Activated naive CD4-positive, alpha-beta T cell treated with anti-CD3 and anti-CD28 coated beads, Interleukin-2, amount 50 U/mL, for 24 hours (primary cell): ENCODE measurements around the gene ABCC4.

ENCODE experiments used
- H3K27ac Mint-ChIP-seq: one replicate; pipeline ENCODE4 v1.8.0; 2021; ENCODE audit warnings: mild to moderate bottlenecking, mixed read lengths
- H3K27me3 Mint-ChIP-seq: one replicate; pipeline ENCODE4 v1.8.0; 2021; ENCODE audit warnings: mixed read lengths
- H3K36me3 Mint-ChIP-seq: one replicate; pipeline ENCODE4 v1.8.0; 2021; ENCODE audit warnings: mixed read lengths
- H3K4me1 Mint-ChIP-seq: one replicate; pipeline ENCODE4 v1.8.0; 2021; ENCODE audit warnings: mixed read lengths
- H3K4me3 Mint-ChIP-seq: one replicate; pipeline ENCODE4 v1.8.0; 2021; ENCODE audit warnings: mild to moderate bottlenecking, mixed read lengths
- H3K9me3 Mint-ChIP-seq: one replicate; pipeline ENCODE4 v1.8.0; 2021; ENCODE audit warnings: mixed read lengths

The ABCC4 gene

GRCh38 chr13:95255072-95255732, 46.0 kb downstream of the ABCC4 start:
- Mint-ChIP-seq H3K27ac (no peak overlapping the region), H3K9me3 (no peaks in the 10 kb centered on the region), H3K4me1 (peaks cover 2% of the 10 kb centered on the region), H3K36me3 (peaks cover 11% of the 10 kb centered on the region), H3K27me3 (no peaks in the 10 kb centered on the region), H3K4me3 (no peak overlapping the region)

DNA sequence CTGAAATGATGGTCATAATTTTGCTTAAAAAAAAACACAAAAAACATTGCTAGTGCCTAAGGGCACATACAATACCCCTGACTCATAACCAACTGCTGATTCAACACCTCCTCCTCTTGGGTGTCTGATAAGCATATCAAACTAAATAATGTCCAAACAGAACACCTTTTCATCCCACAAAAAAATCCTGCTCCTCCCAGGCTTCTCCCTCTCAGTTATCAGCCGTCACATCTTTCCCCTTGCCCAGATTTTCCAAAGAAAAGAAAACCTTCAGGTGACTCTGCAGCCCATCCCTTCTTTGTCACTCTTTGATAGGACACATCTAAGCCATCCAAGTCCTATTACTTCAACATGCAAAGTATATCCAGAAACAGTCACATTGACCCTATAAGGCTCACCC, 46.9 kb downstream of the ABCC4 start:
- Mint-ChIP-seq H3K9me3 (no peaks in the 10 kb centered on the region), H3K4me3 (no peak overlapping the region), H3K36me3 (peaks cover 10% of the 10 kb centered on the region), H3K27ac (no peak overlapping the region), H3K4me1 (peaks cover 4% of the 10 kb centered on the region), H3K27me3 (no peaks in the 10 kb centered on the region)

GRCh38 chr13:95253033-95253432, 48.2 kb downstream of the ABCC4 start:
- peaks cover 4% of the 10 kb centered on the region for H3K4me1 Mint-ChIP-seq

DNA sequence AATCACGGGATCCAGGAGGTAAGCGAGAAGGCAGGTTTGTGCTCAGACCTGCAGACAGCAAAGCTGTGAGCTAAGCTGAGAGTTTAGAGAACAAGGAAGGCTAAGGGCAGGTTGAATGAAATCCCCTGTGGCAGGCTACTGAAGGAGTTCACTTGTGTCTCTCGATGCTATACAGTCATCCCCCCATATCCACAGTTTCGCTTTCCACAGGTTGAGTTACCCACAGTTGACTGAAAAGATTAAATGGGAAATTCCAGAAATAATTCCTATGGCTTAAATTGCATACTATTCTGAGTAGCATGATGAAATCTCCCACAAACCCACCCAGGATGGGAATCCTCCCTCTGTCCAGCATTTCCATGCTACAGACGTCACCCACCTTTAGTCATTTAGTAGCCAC, 49.6 kb downstream of the ABCC4 start:
- Mint-ChIP-seq H3K9me3 (no peaks in the 10 kb centered on the region), H3K27ac (no peak overlapping the region), H3K36me3 (peaks cover 10% of the 10 kb centered on the region), H3K27me3 (no peaks in the 10 kb centered on the region), H3K4me1 (peaks cover 4% of the 10 kb centered on the region), H3K4me3 (no peak overlapping the region)

More at GRCh38 chr13:95253033-95253432, 48.2 kb downstream of the ABCC4 start:
- H3K27ac Mint-ChIP-seq: no peak overlapping the region
- H3K36me3 Mint-ChIP-seq: peaks cover 5% of the 10 kb centered on the region
- H3K9me3 Mint-ChIP-seq: no peaks in the 10 kb centered on the region
- H3K27me3 Mint-ChIP-seq: no peaks in the 10 kb centered on the region
- no peak overlapping the region for H3K4me3 Mint-ChIP-seq

DNA sequence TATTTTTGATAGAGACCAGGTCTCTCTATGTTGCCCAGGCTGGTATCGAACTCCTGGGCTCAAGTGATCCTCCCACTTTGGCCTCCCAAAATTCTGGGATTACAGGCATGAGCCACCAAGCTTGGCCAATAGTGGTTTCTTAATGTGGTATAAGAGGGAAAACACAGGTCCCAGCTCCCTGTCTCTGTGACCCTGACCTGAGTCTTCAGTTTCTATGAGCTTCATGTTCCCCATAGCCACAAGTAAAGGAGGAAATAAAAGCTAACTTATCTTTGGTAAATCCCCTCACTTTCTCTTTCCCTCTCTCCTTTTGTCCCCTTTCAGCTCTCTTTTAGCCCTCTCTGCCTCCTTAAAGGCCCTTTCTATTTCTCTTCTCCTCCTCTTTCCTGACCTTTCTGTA, 50.3 kb downstream of the ABCC4 start:
- Mint-ChIP-seq H3K9me3 (no peaks in the 10 kb centered on the region), H3K27me3 (no peaks in the 10 kb centered on the region), H3K27ac (no peak overlapping the region), H3K36me3 (peaks cover 11% of the 10 kb centered on the region), H3K4me1 (peaks cover 4% of the 10 kb centered on the region), H3K4me3 (no peak overlapping the region)

DNA sequence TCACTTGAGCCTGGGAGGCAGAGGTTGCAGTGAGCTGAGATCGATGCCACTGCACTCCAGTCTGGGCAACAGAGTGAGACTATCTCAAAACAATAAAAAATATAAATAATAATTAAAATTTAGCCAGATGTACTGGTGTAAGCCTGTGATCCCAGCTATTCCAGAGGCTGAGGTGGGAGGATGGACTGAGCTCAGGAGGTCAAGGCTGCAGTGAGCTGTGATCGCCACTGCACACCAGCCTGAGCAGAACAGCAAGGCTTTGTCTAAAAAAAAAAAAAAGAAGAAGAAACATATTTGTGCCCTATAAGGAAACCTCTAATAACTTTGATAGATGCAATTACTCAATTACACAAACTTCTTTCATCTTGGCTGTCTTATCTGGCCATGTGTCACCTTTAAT, 52.3 kb downstream of the ABCC4 start:
- H3K4me1 Mint-ChIP-seq: peaks cover 9% of the 10 kb centered on the region
- no peaks in the 10 kb centered on the region for H3K9me3 Mint-ChIP-seq
- H3K27me3 Mint-ChIP-seq: no peaks in the 10 kb centered on the region
- H3K27ac Mint-ChIP-seq: no peak overlapping the region
- H3K36me3 Mint-ChIP-seq: peaks cover 11% of the 10 kb centered on the region
- no peak overlapping the region for H3K4me3 Mint-ChIP-seq

DNA sequence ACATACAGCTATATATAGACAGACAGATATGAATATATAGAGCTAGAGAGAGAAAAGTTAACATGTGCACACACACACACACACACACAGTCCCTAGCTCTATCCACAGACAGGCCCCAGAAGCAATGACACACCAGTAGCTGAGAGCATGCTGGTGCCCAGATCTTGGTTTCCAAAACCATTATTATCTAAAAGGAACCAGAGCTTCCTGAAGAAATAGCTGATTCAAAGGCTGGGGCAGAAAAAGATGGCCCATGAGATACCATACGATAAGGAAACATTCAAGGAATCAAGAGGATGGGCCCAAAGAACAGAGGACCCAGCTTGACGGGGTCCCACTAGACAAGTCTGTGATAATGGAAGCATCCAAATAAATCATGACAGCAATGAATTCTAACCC, 53.4 kb downstream of the ABCC4 start:
- H3K36me3 Mint-ChIP-seq: peaks cover 11% of the 10 kb centered on the region
- H3K4me3 Mint-ChIP-seq: no peak overlapping the region
- no peaks in the 10 kb centered on the region for H3K9me3 Mint-ChIP-seq
- H3K27me3 Mint-ChIP-seq: no peaks in the 10 kb centered on the region
- peaks cover 9% of the 10 kb centered on the region for H3K4me1 Mint-ChIP-seq
- H3K27ac Mint-ChIP-seq: no peak overlapping the region

DNA sequence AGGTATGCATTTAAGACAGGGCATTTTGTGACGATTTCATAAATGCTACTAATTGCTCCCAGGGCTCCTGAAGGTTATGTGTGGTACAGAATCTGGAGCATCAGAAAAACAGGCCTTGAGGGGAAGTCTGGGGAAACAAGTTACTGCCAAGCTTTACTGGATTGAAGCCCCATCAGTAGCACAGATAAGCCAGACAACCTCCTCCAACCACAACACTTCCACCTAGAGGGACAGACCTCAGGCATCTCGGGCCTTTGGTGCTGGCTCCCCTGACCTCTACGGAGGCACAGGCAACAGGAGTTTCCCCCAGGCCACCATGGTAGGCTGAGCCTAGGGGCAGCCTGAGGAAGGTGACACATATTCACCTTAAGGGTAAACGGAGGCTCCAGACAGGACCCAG, 54.1 kb downstream of the ABCC4 start:
- peaks cover 9% of the 10 kb centered on the region for H3K4me1 Mint-ChIP-seq
- H3K27me3 Mint-ChIP-seq: no peaks in the 10 kb centered on the region
- no peaks in the 10 kb centered on the region for H3K9me3 Mint-ChIP-seq
- peaks cover 11% of the 10 kb centered on the region for H3K36me3 Mint-ChIP-seq
- H3K4me3 Mint-ChIP-seq: no peak overlapping the region
- no peak overlapping the region for H3K27ac Mint-ChIP-seq

DNA sequence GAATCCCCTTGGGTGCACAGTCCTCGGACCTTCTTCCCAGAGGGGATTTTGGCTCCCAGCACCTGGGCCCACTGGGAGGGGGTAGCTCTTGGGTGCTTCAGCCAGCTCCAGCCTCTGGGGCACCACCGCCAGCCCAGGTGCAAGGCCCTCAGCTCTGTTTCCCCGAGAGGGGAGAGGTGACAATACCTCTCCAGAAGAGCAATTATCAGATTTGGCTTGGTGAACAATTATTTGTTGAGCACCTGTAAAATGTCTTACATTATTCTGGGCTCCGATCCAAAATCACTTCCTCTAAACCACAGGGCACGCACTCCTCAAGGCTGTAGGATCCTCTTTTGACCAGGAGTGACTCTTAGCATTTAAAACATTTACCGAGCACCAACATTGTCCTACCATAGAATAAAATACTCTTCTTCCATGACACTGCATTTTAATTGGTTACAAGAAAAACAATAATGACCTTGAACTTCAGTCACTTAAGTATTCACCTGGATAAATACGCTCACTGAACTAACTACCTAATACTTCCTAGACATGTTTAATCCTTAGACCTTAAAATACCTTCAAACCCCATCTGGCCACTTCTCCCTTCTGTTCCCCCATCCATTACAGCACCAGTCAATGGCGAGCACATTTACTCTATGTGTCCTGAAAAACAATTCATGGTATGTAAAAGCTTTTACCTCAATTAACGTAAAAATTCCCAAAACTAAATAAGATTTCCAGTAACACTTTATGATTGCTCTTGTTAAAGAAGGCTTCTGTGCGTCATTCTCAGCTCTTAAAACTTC, 54.8 kb downstream of the ABCC4 start:
- no peak overlapping the region for H3K27ac Mint-ChIP-seq
- peaks cover 14% of the 10 kb centered on the region for H3K36me3 Mint-ChIP-seq
- H3K4me1 Mint-ChIP-seq: peaks cover 9% of the 10 kb centered on the region
- no peaks in the 10 kb centered on the region for H3K9me3 Mint-ChIP-seq
- no peak overlapping the region for H3K4me3 Mint-ChIP-seq
- no peaks in the 10 kb centered on the region for H3K27me3 Mint-ChIP-seq

GRCh38 chr13:95245071-95245470, 56.2 kb downstream of the ABCC4 start:
- Mint-ChIP-seq H3K36me3 (peaks cover 17% of the 10 kb centered on the region), H3K27me3 (no peaks in the 10 kb centered on the region), H3K27ac (no peak overlapping the region), H3K9me3 (no peaks in the 10 kb centered on the region), H3K4me1 (peaks cover 6% of the 10 kb centered on the region), H3K4me3 (no peak overlapping the region)

GRCh38 chr13:95243207-95243606, 58.0 kb downstream of the ABCC4 start:
- peaks cover 5% of the 10 kb centered on the region for H3K4me1 Mint-ChIP-seq
- H3K27ac Mint-ChIP-seq: no peak overlapping the region
- H3K4me3 Mint-ChIP-seq: no peak overlapping the region
- H3K27me3 Mint-ChIP-seq: no peaks in the 10 kb centered on the region
- H3K36me3 Mint-ChIP-seq: peaks cover 16% of the 10 kb centered on the region
- H3K9me3 Mint-ChIP-seq: no peaks in the 10 kb centered on the region

DNA sequence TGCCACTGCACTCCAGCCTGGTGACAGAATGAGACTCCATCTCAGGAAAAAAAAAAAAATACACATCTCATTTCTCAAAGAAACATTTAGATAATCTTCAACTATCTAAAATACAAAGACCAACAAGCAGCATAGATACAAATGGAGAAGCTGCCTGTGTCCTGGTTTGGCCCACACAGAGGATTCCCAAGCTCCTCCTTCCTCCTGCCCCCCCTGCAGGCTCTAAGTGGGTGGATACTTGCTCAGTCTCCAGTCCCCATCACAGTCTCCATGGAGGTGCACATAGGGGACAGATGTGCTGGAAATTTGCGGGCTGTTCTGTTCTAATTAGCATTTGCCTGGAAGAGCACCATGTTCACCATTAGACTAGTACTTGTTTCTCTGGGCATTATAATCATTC, 59.9 kb downstream of the ABCC4 start:
- Mint-ChIP-seq H3K9me3 (no peaks in the 10 kb centered on the region), H3K4me1 (peaks cover 9% of the 10 kb centered on the region), H3K27me3 (no peaks in the 10 kb centered on the region), H3K36me3 (peaks cover 12% of the 10 kb centered on the region), H3K27ac (no peak overlapping the region), H3K4me3 (no peak overlapping the region)

GRCh38 chr13:95239283-95239682, 62.0 kb downstream of the ABCC4 start:
- no peaks in the 10 kb centered on the region for H3K9me3 Mint-ChIP-seq
- no peak overlapping the region for H3K27ac Mint-ChIP-seq
- peaks cover 16% of the 10 kb centered on the region for H3K36me3 Mint-ChIP-seq
- H3K4me3 Mint-ChIP-seq: no peak overlapping the region
- H3K4me1 Mint-ChIP-seq: peaks cover 8% of the 10 kb centered on the region
- H3K27me3 Mint-ChIP-seq: no peaks in the 10 kb centered on the region

DNA sequence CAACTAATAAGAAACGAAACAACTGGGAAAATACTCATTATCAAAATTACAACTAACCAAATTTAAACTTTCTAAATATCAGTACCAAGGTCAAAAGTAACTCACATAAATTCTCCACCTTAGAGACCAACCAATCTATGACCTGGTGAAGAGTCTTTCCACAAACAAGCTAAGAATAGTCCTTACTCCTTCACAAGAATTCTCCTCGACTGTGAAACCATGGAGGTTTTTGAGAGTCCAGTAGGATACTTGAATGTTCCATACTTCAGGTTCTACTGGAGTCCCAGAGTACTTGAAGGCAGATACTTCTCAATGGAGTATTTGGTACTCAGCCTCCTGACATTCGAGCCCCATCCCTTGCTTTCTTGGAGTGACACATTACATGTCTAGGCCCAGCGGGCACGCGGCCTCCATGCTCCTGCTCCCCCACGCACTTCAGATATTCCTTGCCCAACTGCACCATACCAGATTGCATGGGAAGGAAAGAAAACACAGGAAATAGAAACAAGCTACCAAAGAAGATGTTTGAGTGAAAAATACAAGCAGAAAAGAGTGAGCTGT, 63.9 kb downstream of the ABCC4 start:
- Mint-ChIP-seq H3K4me3 (no peak overlapping the region), H3K9me3 (no peaks in the 10 kb centered on the region), H3K27me3 (no peaks in the 10 kb centered on the region), H3K36me3 (peaks cover 18% of the 10 kb centered on the region), H3K27ac (no peak overlapping the region), H3K4me1 (peaks cover 8% of the 10 kb centered on the region)

GRCh38 chr13:95236774-95237173, 64.5 kb downstream of the ABCC4 start:
- no peaks in the 10 kb centered on the region for H3K27me3 Mint-ChIP-seq
- H3K36me3 Mint-ChIP-seq: peaks cover 18% of the 10 kb centered on the region

DNA sequence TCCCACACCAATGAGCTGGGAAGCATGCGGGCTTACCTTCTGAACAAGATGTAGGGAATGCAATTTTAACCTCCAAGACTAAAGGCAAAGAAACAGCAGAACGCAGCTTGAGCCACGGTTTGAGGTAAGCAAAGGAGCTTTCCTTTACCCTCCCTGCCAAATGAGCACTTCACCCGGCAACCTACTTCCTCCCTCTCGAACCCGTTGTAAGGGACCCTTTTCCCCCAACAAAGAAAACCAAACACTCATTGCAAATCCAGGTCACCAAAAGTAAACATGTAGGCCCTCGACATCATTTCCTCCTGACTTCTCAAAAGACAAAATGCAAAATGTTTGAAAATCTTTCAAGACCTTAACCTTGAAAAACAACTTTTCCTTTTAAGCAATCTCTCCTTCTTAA, 65.3 kb downstream of the ABCC4 start:
- Mint-ChIP-seq H3K4me3 (no peak overlapping the region), H3K9me3 (no peaks in the 10 kb centered on the region), H3K27me3 (no peaks in the 10 kb centered on the region), H3K4me1 (peaks cover 8% of the 10 kb centered on the region), H3K27ac (no peak overlapping the region), H3K36me3 (peaks cover 16% of the 10 kb centered on the region)

More at GRCh38 chr13:95236774-95237173, 64.5 kb downstream of the ABCC4 start:
- Mint-ChIP-seq H3K9me3 (no peaks in the 10 kb centered on the region), H3K27ac (no peak overlapping the region), H3K4me1 (peaks cover 8% of the 10 kb centered on the region), H3K4me3 (no peak overlapping the region)
